ENCODE results near the gene PLEKHH3. TPM values are rescaled to one million over a fixed set of nuclear protein-coding genes. Genes with fewer than 3 reads are reported as not detected.

Gene PLEKHH3
- total and polyA plus RNA-seq, 10 of the 15 experiments (the other 5 are each of a cell fraction or from before 2014, with no cell fraction given): 0.31 to 38.0 (median 11.0) TPM

DNA sequence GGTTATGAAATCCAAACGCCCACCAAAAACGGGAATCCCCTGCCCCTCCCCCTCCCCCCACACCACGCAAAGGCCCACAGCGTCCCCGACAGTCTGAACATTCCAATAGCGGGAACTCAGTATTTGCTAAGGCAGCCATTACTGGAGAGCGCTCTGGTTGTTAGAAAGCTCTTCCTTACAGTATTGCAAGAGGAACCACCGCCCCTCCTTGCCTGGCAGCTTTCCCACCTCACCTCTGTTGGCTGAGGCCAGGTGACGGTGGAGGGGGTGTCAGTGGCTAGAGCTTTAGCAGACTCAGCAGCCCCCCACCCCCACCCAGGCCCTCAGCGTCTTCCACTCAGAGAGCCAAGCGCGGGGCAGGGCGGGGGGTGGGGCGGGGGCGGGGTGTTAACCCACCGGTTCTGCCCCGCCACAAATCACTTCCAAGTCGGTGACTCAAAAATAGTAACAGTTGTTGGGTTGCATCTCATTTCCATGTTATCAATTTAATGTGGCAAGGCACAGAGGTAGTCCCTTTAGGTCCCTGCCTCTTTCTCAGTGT, 2.2 kb upstream of the PLEKHH3 start (continued):
- TF ChIP-seq CTCF (IDR thresholded peaks at IDR 0.05 in 2 of 3, conservative IDR thresholded peaks at IDR 0.05 in 1 of 3; ENCODE audit: control insufficient read depth in 2 of 3, extremely low read depth in 1 of 3, insufficient read depth in 1 of 3, low read depth in 3 of 3, low read length in 3 of 3) (peak in 1 of 3 experiments; percentile 33; a peak in 2 of 6 replicates), POLR2A (IDR thresholded peaks at IDR 0.05; ENCODE audit: low read depth, low read length) (no peak), POLR2AphosphoS2 (IDR thresholded peaks at IDR 0.05; ENCODE audit: low read depth, low read length) (no peak), CREB1 (IDR thresholded peaks at IDR 0.05; ENCODE audit: low read depth) (no peak), CREM (IDR thresholded peaks at IDR 0.05; ENCODE audit: low read depth) (peak; percentile 49; the same call in 1 of the 2 replicates), BMI1 (IDR thresholded peaks at IDR 0.05; ENCODE audit: borderline replicate concordance) (no peak), BHLHE40 (IDR thresholded peaks at IDR 0.05; ENCODE audit: borderline replicate concordance in 1 of 2, low read depth in 2 of 2, low read length in 1 of 2) (peak in 1 of 2 experiments; percentile 5; a peak in 1 of 4 replicates), ZBTB40 (IDR thresholded peaks at IDR 0.05; ENCODE audit: borderline replicate concordance) (no peak), ZNF592 (IDR thresholded peaks at IDR 0.05) (no peak), EGR1 (IDR thresholded peaks at IDR 0.05; ENCODE audit: borderline replicate concordance in 1 of 2, low read depth in 2 of 2, low read length in 2 of 2) (0 out of 3 replicates have a peak, but pooled peaks of 1 of the 2 experiments have one; percentile 7)
- TF ChIP-seq, protein P1, sequence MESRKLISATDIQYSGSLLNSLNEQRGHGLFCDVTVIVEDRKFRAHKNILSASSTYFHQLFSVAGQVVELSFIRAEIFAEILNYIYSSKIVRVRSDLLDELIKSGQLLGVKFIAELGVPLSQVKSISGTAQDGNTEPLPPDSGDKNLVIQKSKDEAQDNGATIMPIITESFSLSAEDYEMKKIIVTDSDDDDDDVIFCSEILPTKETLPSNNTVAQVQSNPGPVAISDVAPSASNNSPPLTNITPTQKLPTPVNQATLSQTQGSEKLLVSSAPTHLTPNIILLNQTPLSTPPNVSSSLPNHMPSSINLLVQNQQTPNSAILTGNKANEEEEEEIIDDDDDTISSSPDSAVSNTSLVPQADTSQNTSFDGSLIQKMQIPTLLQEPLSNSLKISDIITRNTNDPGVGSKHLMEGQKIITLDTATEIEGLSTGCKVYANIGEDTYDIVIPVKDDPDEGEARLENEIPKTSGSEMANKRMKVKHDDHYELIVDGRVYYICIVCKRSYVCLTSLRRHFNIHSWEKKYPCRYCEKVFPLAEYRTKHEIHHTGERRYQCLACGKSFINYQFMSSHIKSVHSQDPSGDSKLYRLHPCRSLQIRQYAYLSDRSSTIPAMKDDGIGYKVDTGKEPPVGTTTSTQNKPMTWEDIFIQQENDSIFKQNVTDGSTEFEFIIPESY (IDR thresholded peaks at IDR 0.05): no peak
